ENCODE results near the gene PIN4.

GRCh38 chrX:72165551-72165950, 16.0 kb upstream of the PIN4 start:
- no peak for TF ChIP-seq EP300 (IDR thresholded peaks at IDR 0.05; ENCODE audit: low read depth)
- TF ChIP-seq POLR2AphosphoS5 (IDR thresholded peaks at IDR 0.05) = no peak
